Measurements from ENCODE around the gene POMC. TPM values are rescaled to one million over a fixed set of nuclear protein-coding genes. Genes with fewer than 3 reads are reported as not detected.
"Not testable (repeated sequence)": the region's sequence is repeated elsewhere in the genome, so short reads cannot be mapped to it uniquely, and the experiment has no call there.

The POMC gene
- total RNA-seq, 4 donors from 2014 or later = 6.3 to 11.8 (median 9.2) TPM

GRCh38 chr2:25173719-25174118 is 5.3 kb upstream of the POMC start:
- peaks cover 0 to 2% of the 10 kb centered on the region in 2 donors for H3K4me1 ChIP-seq
- H3K27me3 ChIP-seq = peaks cover 5% of the 10 kb centered on the region
- no peak overlapping the region for H3K27ac ChIP-seq
- intact Hi-C loops (cut with DNase I) = no loop called here
- TF ChIP-seq POLR2A (IDR thresholded peaks at IDR 0.05) = no peak
- TF ChIP-seq, protein P1, sequence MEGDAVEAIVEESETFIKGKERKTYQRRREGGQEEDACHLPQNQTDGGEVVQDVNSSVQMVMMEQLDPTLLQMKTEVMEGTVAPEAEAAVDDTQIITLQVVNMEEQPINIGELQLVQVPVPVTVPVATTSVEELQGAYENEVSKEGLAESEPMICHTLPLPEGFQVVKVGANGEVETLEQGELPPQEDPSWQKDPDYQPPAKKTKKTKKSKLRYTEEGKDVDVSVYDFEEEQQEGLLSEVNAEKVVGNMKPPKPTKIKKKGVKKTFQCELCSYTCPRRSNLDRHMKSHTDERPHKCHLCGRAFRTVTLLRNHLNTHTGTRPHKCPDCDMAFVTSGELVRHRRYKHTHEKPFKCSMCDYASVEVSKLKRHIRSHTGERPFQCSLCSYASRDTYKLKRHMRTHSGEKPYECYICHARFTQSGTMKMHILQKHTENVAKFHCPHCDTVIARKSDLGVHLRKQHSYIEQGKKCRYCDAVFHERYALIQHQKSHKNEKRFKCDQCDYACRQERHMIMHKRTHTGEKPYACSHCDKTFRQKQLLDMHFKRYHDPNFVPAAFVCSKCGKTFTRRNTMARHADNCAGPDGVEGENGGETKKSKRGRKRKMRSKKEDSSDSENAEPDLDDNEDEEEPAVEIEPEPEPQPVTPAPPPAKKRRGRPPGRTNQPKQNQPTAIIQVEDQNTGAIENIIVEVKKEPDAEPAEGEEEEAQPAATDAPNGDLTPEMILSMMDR (IDR thresholded peaks at IDR 0.05) = no peak
- no peak for DNase-seq
- no peak overlapping the region for H3K4me3 ChIP-seq (replicated peaks in 1 of 3)
- no peaks in the 10 kb centered on the region for H3K9me3 ChIP-seq
- no peaks in the 10 kb centered on the region for H3K36me3 ChIP-seq
- 86 to 92% methylated on average over 5 of the region's 5 CpGs for WGBS, 2 donors

GRCh38 chr2:25170888-25171287 is 2.5 kb upstream of the POMC start:
- H3K4me3 ChIP-seq (replicated peaks in 1 of 3) = no peak overlapping the region
- H3K9me3 ChIP-seq = no peaks in the 10 kb centered on the region
- H3K4me1 ChIP-seq = peaks cover 12 to 13% of the 10 kb centered on the region in 2 donors
- no peak for DNase-seq
- H3K27ac ChIP-seq = no peak overlapping the region
- TF ChIP-seq, protein P1 (IDR thresholded peaks at IDR 0.05) = no peak
- no peaks in the 10 kb centered on the region for H3K36me3 ChIP-seq
- H3K27me3 ChIP-seq = peaks cover 8% of the 10 kb centered on the region
- intact Hi-C loops (cut with DNase I) = no loop called here
- WGBS, 2 donors = 93 to 96% methylated on average over 7 of the region's 7 CpGs

- WGBS, 2 donors = 64 to 78% methylated on average over 2 of the region's 2 CpGs
- no peak overlapping the region for H3K27ac ChIP-seq
- H3K27me3 ChIP-seq = peaks cover 8% of the 10 kb centered on the region
- no peak for TF ChIP-seq POLR2A (IDR thresholded peaks at IDR 0.05)
- TF ChIP-seq, protein P1 (IDR thresholded peaks at IDR 0.05) = no peak
- intact Hi-C loops (cut with DNase I) = no loop called here
- DNase-seq = no peak
- H3K4me3 ChIP-seq (replicated peaks in 1 of 3) = no peak overlapping the region
- peaks cover 12 to 13% of the 10 kb centered on the region in 2 donors for H3K4me1 ChIP-seq
- no peaks in the 10 kb centered on the region for H3K36me3 ChIP-seq
- no peaks in the 10 kb centered on the region for H3K9me3 ChIP-seq
These were observed 692 bp upstream of the POMC start for GRCh38 chr2:25169073-25169470.

DNA sequence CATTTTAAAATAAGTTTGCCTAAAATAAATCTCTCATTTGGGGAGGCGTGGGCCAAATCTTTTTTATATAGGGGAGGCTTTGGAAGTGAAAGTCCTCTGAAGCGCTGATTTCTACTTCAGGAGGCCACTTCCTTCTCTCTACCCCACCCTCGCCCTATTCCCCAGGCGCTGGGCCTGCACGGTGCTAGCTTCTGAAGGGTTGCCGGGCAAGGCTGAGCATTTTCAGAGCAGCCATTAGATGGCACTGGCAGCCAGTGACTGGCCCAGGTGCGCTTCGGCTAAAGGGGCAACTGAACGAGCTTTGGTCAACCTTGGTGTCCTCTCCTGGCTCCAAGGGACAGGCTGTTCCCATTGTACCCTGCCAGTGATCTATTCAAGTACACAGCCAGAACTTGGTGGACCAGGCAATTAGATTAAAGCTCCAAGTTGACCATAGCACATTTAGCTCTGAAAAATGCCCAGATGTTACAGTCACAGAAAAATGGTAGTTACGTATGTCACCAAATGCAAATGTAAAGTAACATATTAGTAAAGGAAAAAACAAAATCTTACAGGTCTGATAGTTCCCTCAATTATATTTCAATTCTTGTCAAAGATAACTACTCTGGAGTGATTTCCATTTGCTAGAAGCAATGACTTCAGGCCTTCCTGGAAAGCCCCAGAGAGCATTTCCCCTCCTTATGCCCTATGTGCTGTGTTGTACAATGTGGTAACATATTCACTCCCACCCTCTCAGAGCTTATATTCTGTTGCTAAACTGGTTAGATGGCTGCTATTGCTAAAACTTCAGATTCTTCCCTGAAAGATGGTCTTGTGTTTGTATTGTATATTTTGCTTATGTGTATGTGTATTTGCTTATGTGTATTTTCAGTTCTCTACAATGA is 2.1 kb downstream of the POMC start:
- TF ChIP-seq, protein P1 (IDR thresholded peaks at IDR 0.05) = peak in 2 of 6 experiments; percentile 26 to 30
- TF ChIP-seq POLR2A (IDR thresholded peaks at IDR 0.05) = no peak
- DNase-seq = peak; percentile 41 to 44

DNA sequence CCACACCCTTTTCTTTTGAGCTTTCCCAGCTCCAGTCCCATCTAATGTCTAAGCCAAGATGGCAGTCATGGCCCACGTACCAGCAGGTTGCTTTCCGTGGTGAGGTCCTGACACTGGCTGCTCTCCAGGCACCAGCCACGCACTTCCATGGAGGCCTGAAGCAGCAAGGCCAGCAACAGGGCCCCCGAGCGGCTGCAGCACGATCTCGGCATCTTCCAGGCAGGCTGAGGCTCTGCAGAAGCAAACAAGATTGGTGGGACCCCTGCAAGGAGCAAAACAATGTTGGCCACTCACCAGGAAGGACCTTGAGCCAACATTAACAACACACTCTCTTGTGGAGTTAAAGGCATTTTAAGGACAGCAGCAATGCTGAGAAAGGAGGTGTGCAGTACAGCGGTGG is 3.8 kb downstream of the POMC start:
- Histone ChIP-seq H3K4me3 (replicated peaks in 1 of 3) (no peak overlapping the region), H3K9me3 (no peaks in the 10 kb centered on the region), H3K4me1 (peaks cover 12 to 13% of the 10 kb centered on the region in 2 donors), H3K27me3 (peaks cover 8% of the 10 kb centered on the region), H3K27ac (no peak overlapping the region), H3K36me3 (no peaks in the 10 kb centered on the region)
- no peak for TF ChIP-seq POLR2A (IDR thresholded peaks at IDR 0.05)
- TF ChIP-seq, protein P1 (IDR thresholded peaks at IDR 0.05) = no peak
- intact Hi-C loops (cut with DNase I) = no loop called here
- WGBS, 2 donors = 54 to 56% methylated on average over 8 of the region's 8 CpGs
- DNase-seq = no peak

More for the DNA sequence above, 2.1 kb downstream of the POMC start:
- H3K4me3 ChIP-seq (replicated peaks in 1 of 3) = no peak overlapping the region
- 64 to 68% methylated on average over 10 of the region's 10 CpGs for WGBS, 2 donors
- peaks cover 8% of the 10 kb centered on the region for H3K27me3 ChIP-seq
- H3K36me3 ChIP-seq = no peaks in the 10 kb centered on the region
- H3K9me3 ChIP-seq = no peaks in the 10 kb centered on the region
- intact Hi-C loops (cut with DNase I) = no loop called here
- H3K4me1 ChIP-seq = peaks cover 12 to 13% of the 10 kb centered on the region in 2 donors
- H3K27ac ChIP-seq = no peak overlapping the region

GRCh38 chr2:25162061-25162460 is 6.3 kb downstream of the POMC start:
- DNase-seq; H3K27ac ChIP-seq; intact Hi-C loops (cut with DNase I); H3K27me3 ChIP-seq; H3K4me1 ChIP-seq; H3K36me3 ChIP-seq; H3K4me3 ChIP-seq (replicated peaks in 1 of 3); H3K9me3 ChIP-seq: not testable (repeated sequence)
- WGBS, 2 donors = 98 to 99% methylated on average over 7 of the region's 7 CpGs
